Suppressor macrophage treated with lipopolysaccharide for 1 hour (primary cell): ENCODE data around the gene BIN1.
A peak's percentile ranks its signal among the peaks of the same experiment; 100 is the strongest.

Source experiments
- DNase-seq, 3 donors: peaks; one replicate each; pipeline ENCODE4 v3.0.0-alpha.2; 2020 to 2022

BIN1 gene

GRCh38 chr2:127074936-127075335 is 32.0 kb downstream of the BIN1 start:
- no peak for DNase-seq

GRCh38 chr2:127074358-127074757 is 32.6 kb downstream of the BIN1 start:
- no peak for DNase-seq

- DNase-seq = no peak
These were observed 34.0 kb downstream of the BIN1 start for GRCh38 chr2:127072970-127073369.

GRCh38 chr2:127072396-127072795 is 34.6 kb downstream of the BIN1 start:
- DNase-seq = no peak

- no peak for DNase-seq
These were observed 35.0 kb downstream of the BIN1 start for GRCh38 chr2:127071901-127072328.

- DNase-seq = no peak
These were observed 36.7 kb downstream of the BIN1 start for GRCh38 chr2:127070221-127070620.

GRCh38 chr2:127069536-127069935 is 37.4 kb downstream of the BIN1 start:
- DNase-seq = no peak

GRCh38 chr2:127069003-127069402 is 38.0 kb downstream of the BIN1 start:
- peak in 1 of 3 donors; percentile 37 for DNase-seq

- DNase-seq = no peak
These were observed 38.6 kb downstream of the BIN1 start for GRCh38 chr2:127068351-127068741.

- DNase-seq = peak; percentile 77 to 83 (median 80)
These were observed 39.2 kb downstream of the BIN1 start for GRCh38 chr2:127067620-127068350.

GRCh38 chr2:127066942-127067341 is 40.0 kb downstream of the BIN1 start:
- DNase-seq = peak; percentile 91 to 96 (median 94)

- no peak for DNase-seq
These were observed 41.0 kb downstream of the BIN1 start for GRCh38 chr2:127065940-127066318.

- no peak for DNase-seq
These were observed 41.5 kb downstream of the BIN1 start for GRCh38 chr2:127065299-127065939.

GRCh38 chr2:127064642-127065250 is 42.2 kb downstream of the BIN1 start:
- DNase-seq = peak; percentile 97 to 98 (median 98)

GRCh38 chr2:127063701-127064590 is 43.0 kb downstream of the BIN1 start:
- DNase-seq = no peak

GRCh38 chr2:127061375-127062273 is 45.3 kb downstream of the BIN1 start:
- DNase-seq = peak; percentile 49 to 72 (median 70)

GRCh38 chr2:127060264-127060945 is 46.5 kb downstream of the BIN1 start:
- DNase-seq = no peak

GRCh38 chr2:127059559-127059958 is 47.4 kb downstream of the BIN1 start:
- DNase-seq = no peak

- no peak for DNase-seq
These were observed 48.1 kb downstream of the BIN1 start for GRCh38 chr2:127058954-127059252.

GRCh38 chr2:127058246-127058953 is 48.6 kb downstream of the BIN1 start:
- no peak for DNase-seq
